Gastrocnemius medialis (tissue), 4 donors: ENCODE measurements around the gene MGST2.

Experiments used
- CTCF ChIP-seq, 5 experiments: fragments of 450-650 bp in 3 of 5; fragments of 200-600 bp in 2 of 5; sonication (generic) in 2 of 5; IDR thresholded peaks in 4 of 5; conservative IDR thresholded peaks in 1 of 5; 1 replicate in 4 of 5; 2 replicates in 1 of 5; pipeline ENCODE4 v1.5.1; 2016 to 2019; ENCODE audit warnings: antibody characterized with exemption in 5 of 5, mild to moderate bottlenecking in 3 of 5, moderate library complexity in 3 of 5
- POLR2A ChIP-seq, 2 donors: fragments of 450-650 bp; IDR thresholded peaks; one replicate each; pipeline ENCODE4 v1.6.1; 2017; ENCODE audit warnings: antibody characterized with exemption in 2 of 2, mild to moderate bottlenecking in 2 of 2, moderate library complexity in 2 of 2

- TF ChIP-seq CTCF (IDR thresholded peaks at IDR 0.05 in 4 of 5, conservative IDR thresholded peaks at IDR 0.05 in 1 of 5) (no peak), POLR2A (IDR thresholded peaks at IDR 0.05) (no peak)
Measured at GRCh38 chr4:139728146-139728545, 62.5 kb downstream of the MGST2 start.
